Skeletal muscle satellite cell (primary cell): ENCODE results near the gene PRKCE.

Experiments used
- H3K27me3 ChIP-seq: 2 replicates; pipeline ENCODE4 v1.7.0; 2013; ENCODE audit warnings: low read length; ENCODE audit not compliant: control insufficient read depth, insufficient read depth
- H3K36me3 ChIP-seq: 2 replicates; pipeline ENCODE4 v1.7.0; 2013; ENCODE audit warnings: mild to moderate bottlenecking, control low read depth, low read length; ENCODE audit not compliant: insufficient read depth
- H3K4me1 ChIP-seq: 2 replicates; pipeline ENCODE4 v1.7.0; 2013; ENCODE audit warnings: low read length; ENCODE audit not compliant: control insufficient read depth, insufficient read depth
- H3K4me2 ChIP-seq: 2 replicates; pipeline ENCODE4 v1.7.0; 2013; ENCODE audit warnings: mild to moderate bottlenecking, low read length
- H3K4me3 ChIP-seq: 2 replicates; pipeline ENCODE4 v1.7.0; 2013; ENCODE audit warnings: low read length
- H3K9ac ChIP-seq: 2 replicates; pipeline ENCODE4 v1.7.0; 2013; ENCODE audit warnings: mild to moderate bottlenecking, low read depth, low read length, moderate library complexity
- H3K9me3 ChIP-seq: replicated peaks from 2 replicates; pipeline ENCODE4 v1.7.0; 2013; ENCODE audit warnings: mild to moderate bottlenecking, control low read depth, low read length

PRKCE gene

DNA sequence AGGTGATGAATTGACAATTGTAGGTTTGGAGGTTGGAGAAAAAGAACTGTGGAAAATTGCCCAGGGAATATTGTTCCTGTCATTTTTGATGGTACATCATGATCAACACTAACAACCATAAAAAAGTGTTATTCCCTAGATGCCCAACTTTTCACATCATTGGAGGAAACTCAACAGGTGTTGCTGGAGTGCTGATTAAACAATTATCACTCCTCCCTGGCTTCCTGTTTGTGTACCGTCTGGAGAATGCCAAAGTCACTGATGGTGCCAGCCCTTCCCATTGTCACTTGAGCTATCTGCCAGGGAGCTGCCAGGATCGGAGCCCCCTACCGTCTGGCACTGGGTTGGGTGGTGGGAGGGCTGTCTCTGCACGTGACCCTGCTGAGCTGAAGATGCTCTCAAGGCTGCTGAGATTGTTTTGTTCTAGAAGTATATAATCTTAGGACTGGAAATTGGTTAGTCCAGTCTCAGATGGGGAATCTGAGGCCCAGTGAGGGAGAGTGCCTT is 156.9 kb downstream of the PRKCE start:
- Histone ChIP-seq H3K27me3 (no peaks in the 10 kb centered on the region), H3K9me3 (no peaks in the 10 kb centered on the region), H3K36me3 (no peaks in the 10 kb centered on the region), H3K4me2 (no peak overlapping the region), H3K4me1 (peaks cover 7% of the 10 kb centered on the region), H3K9ac (no peak overlapping the region), H3K4me3 (no peak overlapping the region)

DNA sequence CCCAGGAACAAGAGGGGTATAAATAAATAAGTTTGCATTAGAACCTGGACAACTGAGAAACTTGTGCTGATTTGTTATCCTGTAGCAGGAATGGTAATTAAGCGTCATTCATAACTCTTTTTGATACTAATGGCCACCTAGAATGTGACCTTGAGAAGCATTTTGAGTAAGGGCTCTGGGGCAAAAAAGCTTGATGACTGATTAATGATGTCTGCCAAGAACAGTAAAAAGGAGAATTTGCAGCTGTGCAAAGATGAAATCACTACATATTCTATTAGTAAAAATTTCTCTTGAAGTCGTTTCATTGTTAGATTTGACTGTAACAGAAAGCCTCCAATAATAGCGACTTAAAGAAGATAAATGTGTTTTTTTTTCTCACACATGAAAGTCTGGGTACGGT is 157.7 kb downstream of the PRKCE start:
- Histone ChIP-seq H3K4me2 (no peak overlapping the region), H3K4me3 (no peak overlapping the region), H3K9me3 (no peaks in the 10 kb centered on the region), H3K36me3 (no peaks in the 10 kb centered on the region), H3K4me1 (peaks cover 7% of the 10 kb centered on the region), H3K9ac (no peak overlapping the region), H3K27me3 (no peaks in the 10 kb centered on the region)

DNA sequence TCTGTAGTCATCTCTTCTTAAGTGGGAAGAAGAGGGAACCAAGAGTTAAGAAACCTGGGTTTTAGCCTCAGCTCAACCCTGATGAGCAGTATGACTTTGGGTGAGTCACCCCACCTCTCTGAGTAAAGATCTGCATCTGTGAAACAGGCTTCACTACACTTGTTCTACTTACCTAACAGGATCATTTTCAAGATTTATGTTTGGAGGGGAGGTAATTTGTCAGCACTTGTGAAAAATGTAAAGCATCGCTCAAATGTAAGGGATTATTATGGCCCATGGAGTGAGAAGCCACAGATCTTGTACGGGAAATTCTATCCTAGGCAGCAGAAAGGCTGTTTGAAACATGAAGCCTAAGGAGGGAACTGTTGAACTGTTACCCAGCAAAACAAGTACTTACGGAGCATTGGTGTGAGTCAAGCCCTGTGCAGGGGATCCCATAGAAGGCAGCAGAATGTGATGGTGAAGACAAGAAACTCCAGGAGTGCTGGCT is 160.6 kb downstream of the PRKCE start:
- Histone ChIP-seq H3K4me3 (no peak overlapping the region), H3K9me3 (no peaks in the 10 kb centered on the region), H3K9ac (no peak overlapping the region), H3K4me2 (no peak overlapping the region), H3K4me1 (peaks cover 19% of the 10 kb centered on the region), H3K27me3 (no peaks in the 10 kb centered on the region), H3K36me3 (no peaks in the 10 kb centered on the region)

DNA sequence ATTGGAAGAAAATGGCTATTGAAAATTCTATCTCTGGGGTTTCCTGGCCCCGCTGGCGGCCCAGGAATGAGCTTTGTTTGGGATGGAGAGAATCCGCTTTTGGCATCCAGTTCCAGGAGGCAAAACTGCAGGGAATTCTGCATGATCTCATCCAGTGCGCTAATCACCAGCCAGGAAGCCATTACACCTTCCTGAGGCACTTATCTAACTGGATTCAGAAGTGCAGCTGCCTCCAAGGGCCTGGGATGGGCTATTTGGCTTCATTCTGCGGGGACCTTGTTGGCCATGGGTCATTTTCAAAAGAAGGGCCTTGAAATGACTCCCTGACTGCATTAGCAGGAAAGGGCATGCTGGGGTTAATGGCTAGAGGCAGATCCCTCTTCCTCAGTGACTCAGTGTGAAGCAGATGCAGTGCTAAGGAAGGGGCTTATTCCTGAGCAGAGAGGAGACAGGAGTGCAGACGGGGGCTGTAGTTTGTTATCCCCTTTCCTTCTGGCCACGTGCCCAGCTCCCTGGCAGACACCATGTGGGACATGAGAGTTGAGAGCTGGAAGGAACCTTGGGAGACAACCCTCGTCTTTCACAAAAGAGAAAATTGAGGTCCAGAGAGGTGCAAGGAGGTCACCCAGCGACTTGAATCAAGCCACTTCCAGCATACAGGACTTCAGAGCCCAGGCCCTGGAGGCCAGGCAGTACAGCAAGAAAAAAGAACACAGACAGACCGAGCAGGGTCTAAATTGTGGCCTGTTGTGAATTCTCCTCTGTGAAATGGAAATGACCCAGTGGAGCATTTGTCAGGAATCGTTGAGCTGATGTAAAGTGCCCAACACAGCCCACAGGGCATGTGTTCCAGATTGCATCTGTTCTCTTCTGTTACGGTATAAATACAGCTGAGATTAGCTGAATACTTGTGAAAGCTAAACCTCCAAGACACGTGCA is 161.8 kb downstream of the PRKCE start:
- H3K27me3 ChIP-seq = no peaks in the 10 kb centered on the region
- no peaks in the 10 kb centered on the region for H3K9me3 ChIP-seq
- H3K36me3 ChIP-seq = no peaks in the 10 kb centered on the region
- H3K4me1 ChIP-seq = peaks cover 19% of the 10 kb centered on the region
- H3K4me2 ChIP-seq = no peak overlapping the region
- no peak overlapping the region for H3K9ac ChIP-seq
- no peak overlapping the region for H3K4me3 ChIP-seq

DNA sequence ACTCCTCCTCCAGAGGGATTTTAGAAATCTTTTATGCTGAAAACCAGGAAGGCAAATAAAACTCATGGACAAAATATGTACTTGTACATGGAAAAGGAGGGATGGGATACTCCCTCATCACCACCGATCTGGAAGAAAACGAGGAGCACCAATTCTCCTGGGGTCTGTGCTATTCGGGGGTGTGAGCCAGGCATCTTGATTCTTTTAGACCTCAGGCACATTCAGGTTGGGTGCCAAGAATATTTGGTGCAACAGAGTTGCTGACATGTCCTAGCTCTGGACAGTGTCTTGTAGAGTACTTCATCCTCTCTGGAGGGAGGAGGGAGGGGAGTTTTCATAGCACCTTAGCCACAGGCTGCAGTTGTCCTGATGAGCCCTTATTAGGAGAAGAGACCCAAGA is 163.0 kb downstream of the PRKCE start:
- H3K36me3 ChIP-seq = no peaks in the 10 kb centered on the region
- no peak overlapping the region for H3K4me2 ChIP-seq
- H3K9me3 ChIP-seq = no peaks in the 10 kb centered on the region
- H3K27me3 ChIP-seq = no peaks in the 10 kb centered on the region
- H3K9ac ChIP-seq = no peak overlapping the region
- no peak overlapping the region for H3K4me3 ChIP-seq
- peaks cover 19% of the 10 kb centered on the region for H3K4me1 ChIP-seq

DNA sequence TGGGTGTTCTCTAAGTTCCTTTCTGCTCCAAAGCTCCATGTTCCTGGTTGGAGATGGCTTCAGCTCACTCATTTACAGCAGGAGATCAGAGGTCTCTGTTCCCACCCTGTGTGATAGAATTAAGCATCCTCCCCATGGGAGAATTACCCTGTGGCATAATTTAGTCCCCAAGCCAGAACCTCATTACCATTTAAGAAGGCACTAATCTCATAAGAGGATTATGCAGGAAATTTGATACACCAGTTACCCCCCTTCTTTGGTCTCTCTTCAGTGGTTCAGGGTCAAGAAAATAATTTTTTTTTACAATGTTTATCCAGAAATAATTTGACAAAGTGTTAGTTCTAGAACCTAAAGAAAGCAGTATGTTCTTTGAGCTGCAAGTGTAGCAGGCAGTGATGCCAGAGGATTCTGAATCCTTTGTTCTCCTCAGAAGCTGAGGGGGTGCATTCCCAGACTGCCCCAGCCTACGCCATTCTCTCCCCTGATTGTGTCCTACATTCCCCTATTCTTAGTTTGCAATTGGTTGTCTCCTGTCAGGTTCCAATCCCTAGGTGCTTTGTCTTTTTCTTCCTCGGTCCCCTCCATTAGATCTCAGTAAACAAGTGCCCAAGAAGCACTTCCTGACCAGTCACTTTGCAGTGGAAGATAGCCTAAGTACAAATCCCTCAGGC is 163.6 kb downstream of the PRKCE start:
- Histone ChIP-seq H3K4me2 (no peak overlapping the region), H3K9me3 (no peaks in the 10 kb centered on the region), H3K36me3 (no peaks in the 10 kb centered on the region), H3K9ac (no peak overlapping the region), H3K27me3 (no peaks in the 10 kb centered on the region), H3K4me3 (no peak overlapping the region), H3K4me1 (peaks cover 19% of the 10 kb centered on the region)

DNA sequence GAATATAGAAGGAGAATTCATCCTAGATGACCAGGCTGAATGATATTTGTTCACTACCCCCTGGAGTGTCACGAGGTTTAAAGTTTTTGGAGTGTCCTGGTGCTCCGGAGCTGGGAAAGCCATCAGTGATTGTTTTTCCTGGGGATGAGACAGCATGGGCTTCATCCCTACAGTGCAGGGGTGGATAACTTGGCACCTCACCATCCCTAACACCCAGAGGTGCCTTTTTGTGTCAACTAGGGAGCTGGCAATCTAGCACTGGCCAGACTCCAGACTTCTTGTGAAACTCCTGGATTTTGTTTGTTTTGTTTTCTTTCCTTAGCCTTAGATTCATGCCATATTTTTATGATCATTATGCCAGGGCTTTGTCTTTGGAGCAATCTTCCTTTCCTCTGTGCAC is 164.8 kb downstream of the PRKCE start:
- H3K4me1 ChIP-seq = peaks cover 26% of the 10 kb centered on the region
- H3K9ac ChIP-seq = no peak overlapping the region
- no peaks in the 10 kb centered on the region for H3K27me3 ChIP-seq
- H3K4me2 ChIP-seq = peak overlapping the region; percentile 23
- H3K9me3 ChIP-seq = no peaks in the 10 kb centered on the region
- H3K36me3 ChIP-seq = no peaks in the 10 kb centered on the region
- H3K4me3 ChIP-seq = no peak overlapping the region

DNA sequence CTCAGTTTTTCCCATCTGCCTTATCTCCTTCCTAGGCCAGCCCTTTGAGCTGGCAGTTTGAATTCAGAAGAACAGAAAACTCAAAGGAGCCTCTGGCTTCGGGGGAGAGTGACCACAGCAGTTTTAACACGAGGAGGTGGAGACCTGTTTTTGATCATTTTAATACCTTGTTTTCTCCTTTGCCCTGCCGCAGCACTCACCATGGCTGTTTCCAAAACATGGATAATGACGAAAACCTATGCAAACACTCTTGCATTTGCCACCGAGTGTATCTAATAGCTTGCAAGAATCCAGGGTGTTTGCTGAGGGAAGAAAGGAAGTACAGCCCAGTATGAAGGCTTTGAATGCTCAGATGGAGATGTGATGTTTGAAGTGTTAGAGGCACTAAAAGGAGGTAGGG is 167.1 kb downstream of the PRKCE start:
- Histone ChIP-seq H3K4me3 (no peak overlapping the region), H3K4me1 (peaks cover 41% of the 10 kb centered on the region), H3K9me3 (no peaks in the 10 kb centered on the region), H3K9ac (no peak overlapping the region), H3K4me2 (no peak overlapping the region), H3K27me3 (no peaks in the 10 kb centered on the region), H3K36me3 (no peaks in the 10 kb centered on the region)

DNA sequence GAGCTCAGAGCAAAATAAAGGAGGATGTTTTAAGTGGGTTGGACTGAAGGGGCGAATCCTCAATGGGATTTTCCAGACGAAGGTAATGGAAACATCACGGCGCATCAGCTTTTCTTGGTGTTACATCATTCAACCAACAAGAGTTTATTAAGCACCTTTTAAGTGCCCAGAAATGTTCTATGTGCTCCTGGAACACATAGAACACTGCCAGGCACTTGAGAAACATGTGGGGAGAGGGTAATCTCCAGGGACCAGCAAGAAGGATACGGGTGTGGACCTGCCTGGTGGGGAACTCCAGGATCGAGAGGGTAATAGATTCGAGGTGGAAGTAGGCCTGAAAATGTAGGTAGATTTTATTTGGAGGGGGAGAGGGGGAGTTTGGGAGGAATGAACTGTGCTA is 168.6 kb downstream of the PRKCE start:
- Histone ChIP-seq H3K9ac (no peak overlapping the region), H3K27me3 (no peaks in the 10 kb centered on the region), H3K36me3 (no peaks in the 10 kb centered on the region), H3K9me3 (no peaks in the 10 kb centered on the region), H3K4me2 (no peak overlapping the region), H3K4me1 (peaks cover 49% of the 10 kb centered on the region), H3K4me3 (no peak overlapping the region)

DNA sequence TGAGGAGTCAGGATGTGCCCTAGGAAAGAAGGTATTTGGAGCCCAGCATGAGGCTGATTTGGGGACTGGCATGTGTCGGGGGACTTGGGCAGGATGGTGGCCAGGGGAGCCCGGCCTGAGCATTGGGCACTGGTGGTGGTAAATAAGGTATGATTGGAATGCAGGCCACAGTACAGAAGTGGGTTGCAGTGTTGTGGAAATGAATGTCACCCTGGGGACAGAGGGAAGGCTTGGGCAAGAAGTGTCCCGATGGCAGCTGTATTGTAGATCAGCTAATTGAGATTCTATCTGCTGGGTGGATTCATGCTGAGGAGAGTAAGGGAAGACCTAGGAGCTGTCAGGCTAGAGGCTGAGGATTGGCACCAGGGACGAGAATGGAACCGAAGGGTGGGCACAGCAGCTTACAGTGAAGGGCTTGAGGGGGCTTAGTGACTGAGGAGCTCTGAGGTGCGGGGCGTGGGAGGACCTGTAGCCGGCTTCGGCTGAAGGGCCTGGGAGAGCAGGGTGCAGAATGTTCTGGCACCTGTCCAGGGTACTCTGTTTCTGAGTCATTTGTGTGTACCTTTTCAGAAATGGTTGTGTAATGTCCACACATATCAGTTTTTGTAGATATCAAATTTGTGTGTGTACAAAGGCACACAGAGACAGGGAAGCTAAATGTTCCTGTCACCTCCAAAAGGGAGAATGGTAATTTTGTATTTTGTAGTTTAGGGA is 170.2 kb downstream of the PRKCE start:
- Histone ChIP-seq H3K9ac (no peak overlapping the region), H3K4me1 (peaks cover 43% of the 10 kb centered on the region), H3K4me3 (no peak overlapping the region), H3K27me3 (no peaks in the 10 kb centered on the region), H3K4me2 (peak overlapping the region; percentile 34), H3K9me3 (no peaks in the 10 kb centered on the region), H3K36me3 (no peaks in the 10 kb centered on the region)

DNA sequence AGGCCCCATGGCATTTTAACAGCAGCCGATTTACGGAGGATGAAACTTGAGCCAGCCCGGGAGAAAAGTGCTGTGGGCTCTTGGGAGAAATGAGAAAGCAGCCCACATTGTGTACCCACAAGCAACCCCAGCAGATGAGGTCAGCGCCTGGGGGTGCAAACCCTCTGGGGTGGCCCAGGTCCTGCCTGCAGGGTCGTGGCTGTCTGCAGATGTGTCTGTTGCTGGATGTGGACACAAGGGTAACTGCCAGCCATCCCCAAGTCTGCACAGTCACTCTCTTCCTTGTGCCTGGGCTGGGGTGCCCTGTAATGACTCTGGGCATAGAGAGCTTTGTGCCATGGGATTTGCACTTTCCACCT is 170.8 kb downstream of the PRKCE start:
- Histone ChIP-seq H3K9me3 (no peaks in the 10 kb centered on the region), H3K4me2 (peak overlapping the region; percentile 34), H3K36me3 (no peaks in the 10 kb centered on the region), H3K4me1 (peaks cover 46% of the 10 kb centered on the region), H3K9ac (no peak overlapping the region), H3K4me3 (no peak overlapping the region), H3K27me3 (no peaks in the 10 kb centered on the region)
